ENCODE data around the gene N4BP3. TPM values are rescaled to one million over a fixed set of nuclear protein-coding genes. Genes with fewer than 3 reads are reported as not detected.

The N4BP3 gene
- total RNA-seq, 1 donor from 2014 or later, result 2.6 TPM

DNA sequence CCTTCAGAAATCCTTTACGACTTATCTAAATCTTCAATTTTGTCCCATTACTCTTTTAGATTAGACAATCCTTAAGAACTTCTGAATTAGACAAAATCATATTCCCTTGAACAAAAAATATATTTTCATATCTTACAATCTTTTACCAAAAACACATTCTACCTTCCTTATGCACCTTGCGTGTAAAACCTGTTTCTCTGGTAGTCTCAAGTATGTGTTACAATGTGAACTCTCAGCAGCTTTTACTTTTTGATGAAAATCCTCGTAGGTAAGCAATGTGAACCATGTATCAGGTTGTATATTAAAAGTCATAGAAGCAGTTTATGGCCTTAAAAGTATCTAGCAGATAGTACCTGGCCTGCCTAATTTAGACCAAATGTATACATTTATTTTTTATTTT lies 61.1 kb downstream of the N4BP3 start:
- intact Hi-C loops (cut with DNase I), result no loop called here
- no peak for ATAC-seq

More for the DNA sequence above, 61.1 kb downstream of the N4BP3 start:
- no peak for DNase-seq (ENCODE audit: low spot score)

Other genes with a start within 250 kb of the N4BP3 start
- not detected for gene PROP1, start 117.3 kb upstream of the N4BP3 start, total RNA-seq
- gene RMND5B, start 17.5 kb downstream of the N4BP3 start, total RNA-seq, result 33.4 TPM
- 65.0 TPM for gene NHP2, start 40.4 kb downstream of the N4BP3 start, total RNA-seq
- not detected for gene GMCL2, start 73.8 kb downstream of the N4BP3 start, total RNA-seq
- gene HNRNPAB, start 91.0 kb downstream of the N4BP3 start, total RNA-seq, result 88.0 TPM
- 133 TPM for gene PHYKPL, start 119.3 kb downstream of the N4BP3 start, total RNA-seq